AG04450 (cell line): ENCODE results near the gene NFYA. TPM values are rescaled to one million over a fixed set of nuclear protein-coding genes. Genes with fewer than 3 reads are reported as not detected.

ENCODE experiments used
- CTCF ChIA-PET: fragments of 300-600, 350-600 bp; formaldehyde crosslinking; extraction: SDS; loops from one replicate; lab custom pipeline; 2022; ENCODE audit warnings: antibody characterized with exemption, inconsistent platforms; lab: Charles Lee
- POLR2A ChIA-PET: fragments of 350-600 bp; formaldehyde crosslinking; extraction: SDS; loops from one replicate; lab custom pipeline; 2021; ENCODE audit warnings: antibody characterized with exemption, inconsistent platforms; lab: Yijun Ruan, JAX
- DNase-seq: peaks from one replicate; pipeline ENCODE4 v3.0.0-alpha.2; 2011; ENCODE audit warnings: low read depth, low spot score
- H3K27ac ChIP-seq: one replicate; pipeline ENCODE4 v1.5.1; 2012; ENCODE audit warnings: low read depth, low read length, control low read depth
- H3K27me3 ChIP-seq: one replicate; pipeline ENCODE4 v1.6.0; 2012; ENCODE audit warnings: low read length; ENCODE audit not compliant: control insufficient read depth, insufficient read depth
- H3K4me3 ChIP-seq: 2 replicates; pipeline ENCODE4 v1.5.1; 2011; ENCODE audit warnings: mild to moderate bottlenecking, low read depth, low read length, control low read depth
- H3K9me3 ChIP-seq: 2 replicates; pipeline ENCODE4 v1.5.1; 2012; ENCODE audit warnings: low read length; ENCODE audit not compliant: control insufficient read depth, insufficient read depth
- polyA plus RNA-seq: library from polyadenylated mRNA; depleted of rRNA; stranded (reverse); fragments of >200 nt; gene quantifications from 2 replicates; pipeline ENCODE4 v1.2.3, GENCODE V29; 2011; rRNA removed
- TF ChIP-seq, protein P1 (sequence below): IDR thresholded peaks from 2 replicates; pipeline ENCODE4 v1.5.1; 2011; ENCODE audit warnings: low read depth, low read length, control low read depth, inconsistent platforms

The NFYA gene
- polyA plus RNA-seq, 1 experiment, result 10.1 TPM

DNA sequence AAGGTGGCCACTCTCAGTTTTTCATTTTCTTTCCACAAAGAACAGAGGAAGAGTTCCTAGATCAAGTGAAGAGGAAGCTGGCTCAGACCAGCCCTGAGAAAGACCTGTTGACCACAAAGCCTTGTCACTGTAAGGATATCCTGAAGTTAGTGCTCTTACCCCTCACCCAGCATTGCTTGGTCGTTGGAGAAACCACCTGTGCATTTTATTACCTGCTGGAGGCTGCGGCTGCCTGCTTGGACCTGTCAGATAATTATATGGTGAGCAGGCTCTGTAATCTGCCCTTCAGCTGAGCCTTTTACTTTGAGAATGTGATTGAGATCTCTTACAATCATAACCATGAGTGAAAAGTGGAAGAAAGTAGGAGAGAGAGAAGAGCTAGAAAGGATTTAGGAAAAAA lies 59.5 kb downstream of the NFYA start:
- no peak for DNase-seq
- Histone ChIP-seq H3K27ac (no peak overlapping the region), H3K27me3 (no peaks in the 10 kb centered on the region), H3K9me3 (no peaks in the 10 kb centered on the region), H3K4me3 (no peak overlapping the region)
- TF ChIP-seq, protein P1, sequence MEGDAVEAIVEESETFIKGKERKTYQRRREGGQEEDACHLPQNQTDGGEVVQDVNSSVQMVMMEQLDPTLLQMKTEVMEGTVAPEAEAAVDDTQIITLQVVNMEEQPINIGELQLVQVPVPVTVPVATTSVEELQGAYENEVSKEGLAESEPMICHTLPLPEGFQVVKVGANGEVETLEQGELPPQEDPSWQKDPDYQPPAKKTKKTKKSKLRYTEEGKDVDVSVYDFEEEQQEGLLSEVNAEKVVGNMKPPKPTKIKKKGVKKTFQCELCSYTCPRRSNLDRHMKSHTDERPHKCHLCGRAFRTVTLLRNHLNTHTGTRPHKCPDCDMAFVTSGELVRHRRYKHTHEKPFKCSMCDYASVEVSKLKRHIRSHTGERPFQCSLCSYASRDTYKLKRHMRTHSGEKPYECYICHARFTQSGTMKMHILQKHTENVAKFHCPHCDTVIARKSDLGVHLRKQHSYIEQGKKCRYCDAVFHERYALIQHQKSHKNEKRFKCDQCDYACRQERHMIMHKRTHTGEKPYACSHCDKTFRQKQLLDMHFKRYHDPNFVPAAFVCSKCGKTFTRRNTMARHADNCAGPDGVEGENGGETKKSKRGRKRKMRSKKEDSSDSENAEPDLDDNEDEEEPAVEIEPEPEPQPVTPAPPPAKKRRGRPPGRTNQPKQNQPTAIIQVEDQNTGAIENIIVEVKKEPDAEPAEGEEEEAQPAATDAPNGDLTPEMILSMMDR, result no peak
- CTCF ChIA-PET, result interaction anchor here (1.9 kb wide), 1 partner anchor 50 kb away, joined by 7 read pairs; no protein-coding TSS in a partner anchor
- POLR2A ChIA-PET, result no interaction called here

DNA sequence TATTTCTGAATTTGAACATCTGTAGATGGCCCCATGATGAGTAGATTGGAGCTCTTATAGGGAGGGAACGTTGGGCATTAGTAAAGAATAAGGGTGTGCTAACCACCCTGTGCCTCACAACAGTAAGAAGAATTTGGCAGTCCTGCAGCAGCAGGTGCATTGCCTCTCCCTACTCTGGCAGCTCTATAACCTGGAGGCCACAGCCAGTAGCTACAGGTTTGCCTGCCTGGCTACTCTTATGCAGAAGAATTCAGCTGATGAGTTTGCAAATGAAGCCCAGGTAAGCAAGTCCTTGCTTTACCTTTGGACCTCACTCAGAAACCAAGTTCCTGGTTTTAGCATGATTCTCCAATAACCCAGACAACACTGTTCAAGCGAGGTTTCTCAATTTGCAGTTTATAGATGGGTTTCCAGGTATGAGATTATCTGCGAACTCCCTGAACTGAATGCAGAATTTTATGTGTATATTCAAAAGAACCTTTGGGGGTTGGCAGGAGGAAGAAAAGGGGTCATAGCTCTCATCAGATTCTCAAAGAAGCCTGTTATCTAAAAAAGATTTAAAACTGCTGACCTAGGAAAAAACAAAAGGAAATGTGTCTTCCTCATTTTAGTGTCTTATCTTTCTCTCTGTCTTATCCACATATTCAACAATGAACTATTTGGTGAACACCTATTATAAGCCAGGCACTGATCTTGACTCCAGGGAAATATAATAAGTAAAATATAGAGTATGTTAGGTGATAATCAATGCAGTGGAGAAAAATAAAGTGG lies 62.5 kb downstream of the NFYA start:
- CTCF ChIA-PET, result no interaction called here
- H3K4me3 ChIP-seq, result no peak overlapping the region
- TF ChIP-seq, protein P1, result no peak

DNA sequence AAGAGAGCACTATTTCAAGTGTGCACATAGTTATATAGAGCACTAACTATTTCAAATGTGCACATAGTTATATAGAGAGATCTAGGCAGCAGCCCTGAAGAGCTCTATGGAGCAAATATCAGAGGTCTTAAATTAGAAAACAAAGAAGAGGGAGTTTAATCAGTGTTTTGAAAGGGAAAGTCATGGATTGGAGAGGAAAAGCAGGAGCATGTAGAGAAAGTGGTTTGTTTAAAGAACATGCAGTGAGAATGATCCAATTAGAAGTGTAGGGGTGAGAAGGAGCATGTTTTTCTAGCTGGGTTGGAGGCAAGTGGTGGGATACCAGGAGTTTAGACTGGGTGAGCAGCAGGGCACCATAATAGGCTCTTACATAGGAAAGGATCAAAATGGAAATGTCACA lies 64.1 kb downstream of the NFYA start:
- POLR2A ChIA-PET, result no interaction called here
- TF ChIP-seq, protein P1, result no peak
- no peaks in the 10 kb centered on the region for H3K27me3 ChIP-seq
- no peak for DNase-seq
- no peak overlapping the region for H3K27ac ChIP-seq
- no peaks in the 10 kb centered on the region for H3K9me3 ChIP-seq
- no peak overlapping the region for H3K4me3 ChIP-seq
- CTCF ChIA-PET, result no interaction called here

More for the DNA sequence above, 62.5 kb downstream of the NFYA start:
- Histone ChIP-seq H3K27me3 (no peaks in the 10 kb centered on the region), H3K9me3 (no peaks in the 10 kb centered on the region), H3K27ac (no peak overlapping the region)
- POLR2A ChIA-PET, result no interaction called here
- DNase-seq, result no peak

DNA sequence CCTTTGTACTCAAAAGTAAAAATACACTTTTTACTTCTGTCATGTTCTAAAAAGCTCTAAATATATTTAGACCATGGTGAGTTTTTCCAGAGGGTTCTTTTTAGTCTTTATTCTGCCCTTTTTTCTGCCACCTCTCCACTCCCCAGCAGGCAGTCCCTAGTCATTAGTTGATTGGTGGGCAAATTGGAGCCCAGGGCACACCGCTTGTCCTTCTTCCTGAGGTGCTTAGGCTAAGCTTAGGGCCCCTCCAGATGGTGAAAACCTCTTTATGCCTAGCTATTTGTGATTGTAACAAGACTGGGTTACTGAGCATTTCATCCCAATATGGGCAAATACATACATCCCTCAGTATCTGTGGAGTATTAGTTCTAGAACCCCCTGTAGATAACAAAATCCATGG lies 75.1 kb downstream of the NFYA start:
- ChIA-PET CTCF (no interaction called here), POLR2A (no interaction called here)
- Histone ChIP-seq H3K9me3 (no peaks in the 10 kb centered on the region), H3K27me3 (no peaks in the 10 kb centered on the region), H3K4me3 (no peak overlapping the region), H3K27ac (no peak overlapping the region)
- TF ChIP-seq, protein P1, result no peak
- DNase-seq, result no peak

Other genes with a start within 250 kb of the NFYA start
- 0.02 TPM in 2 replicates for gene UNC5CL, start 33.8 kb upstream of the NFYA start, polyA plus RNA-seq
- gene TSPO2, start 30.5 kb upstream of the NFYA start, polyA plus RNA-seq, result not detected in 2 replicates
- gene APOBEC2, start 19.8 kb upstream of the NFYA start, polyA plus RNA-seq, result not detected in 2 replicates
- gene OARD1, start 618 bp upstream of the NFYA start, polyA plus RNA-seq, result 7.0 and 10.0 TPM in 2 replicates
- gene TREML1, start 81.4 kb downstream of the NFYA start, polyA plus RNA-seq, result not detected in 2 replicates
- gene TREM2, start 90.1 kb downstream of the NFYA start, polyA plus RNA-seq, result 0.07 and 0.11 TPM in 2 replicates
- not detected in 2 replicates for gene TREML2, start 128.2 kb downstream of the NFYA start, polyA plus RNA-seq
- not detected in 2 replicates for gene TREML4, start 155.4 kb downstream of the NFYA start, polyA plus RNA-seq
- gene TREM1, start 213.7 kb downstream of the NFYA start, polyA plus RNA-seq, result not detected in 2 replicates